BJ (cell line): Measurements from ENCODE around the gene ZNF121. TPM values are rescaled to one million over a fixed set of nuclear protein-coding genes. Genes with fewer than 3 reads are reported as not detected.

Experiments used
- CTCF ChIA-PET: fragments of 350-600 bp; formaldehyde crosslinking; extraction: SDS; loops from one replicate; lab custom pipeline; 2021; ENCODE audit warnings: antibody characterized with exemption, inconsistent platforms; lab: Yijun Ruan, JAX
- POLR2A ChIA-PET: fragments of 300-600 bp; sonication (Branson Sonifier 250); formaldehyde crosslinking; extraction: SDS; loops from one replicate; lab custom pipeline; 2021; ENCODE audit warnings: antibody characterized with exemption; lab: Charles Lee
- DNase-seq: peaks from one replicate; pipeline ENCODE4 v3.0.0-alpha.2; 2011; ENCODE audit warnings: low read depth
- H3K27me3 ChIP-seq: 2 replicates; pipeline ENCODE4 v1.6.0; 2011; ENCODE audit warnings: low read length; ENCODE audit not compliant: control insufficient read depth, insufficient read depth
- H3K36me3 ChIP-seq: 2 replicates; pipeline ENCODE4 v1.5.1; 2011; ENCODE audit warnings: low read length; ENCODE audit not compliant: control insufficient read depth, insufficient read depth
- H3K4me3 ChIP-seq: 2 replicates; pipeline ENCODE4 v1.5.1; 2011; ENCODE audit warnings: low read depth, mild to moderate bottlenecking, control low read depth, low read length
- CTCF ChIP-seq: IDR thresholded peaks from 2 replicates; pipeline ENCODE4 v1.5.1; 2011; ENCODE audit warnings: low read depth, mild to moderate bottlenecking, control low read depth, inconsistent platforms, low read length, moderate library complexity; ENCODE audit not compliant: insufficient read depth
- polyA plus RNA-seq: library from polyadenylated mRNA; depleted of rRNA; stranded (reverse); fragments of >200 nt; gene quantifications from 2 replicates; pipeline ENCODE4 v1.2.3, GENCODE V29; 2011

ZNF121 gene
- polyA plus RNA-seq, 1 experiment = 1.7 TPM

GRCh38 chr19:9620842-9621155 is 36.5 kb upstream of the ZNF121 start:
- POLR2A ChIA-PET = no interaction called here
- no peaks in the 10 kb centered on the region for H3K27me3 ChIP-seq
- no peak for TF ChIP-seq CTCF
- CTCF ChIA-PET = no interaction called here
- peaks cover 13% of the 10 kb centered on the region for H3K36me3 ChIP-seq
- DNase-seq = no peak
- peak overlapping the region; percentile 81 for H3K4me3 ChIP-seq

- DNase-seq = no peak
- TF ChIP-seq CTCF = no peak
- ChIA-PET POLR2A (no interaction called here), CTCF (no interaction called here)
- Histone ChIP-seq H3K4me3 (no peak overlapping the region), H3K27me3 (no peaks in the 10 kb centered on the region), H3K36me3 (peaks cover 30% of the 10 kb centered on the region)
Observed at GRCh38 chr19:9615844-9616243, 31.5 kb upstream of the ZNF121 start.

- ChIA-PET POLR2A (no interaction called here), CTCF (no interaction called here)
- H3K4me3 ChIP-seq = no peak overlapping the region
- H3K36me3 ChIP-seq = peaks cover 18% of the 10 kb centered on the region
- TF ChIP-seq CTCF = no peak
- H3K27me3 ChIP-seq = no peaks in the 10 kb centered on the region
- no peak for DNase-seq
Observed at GRCh38 chr19:9610484-9611113, 26.3 kb upstream of the ZNF121 start.

- CTCF ChIA-PET = interaction anchor here (0.9 kb wide), 1 partner anchor 24 kb away, joined by 3 read pairs; the partner anchor contains the start of gene ZNF121
- no peak overlapping the region for H3K4me3 ChIP-seq
- H3K36me3 ChIP-seq = peaks cover 14% of the 10 kb centered on the region
- POLR2A ChIA-PET = no interaction called here
- no peaks in the 10 kb centered on the region for H3K27me3 ChIP-seq
- no peak for DNase-seq
- TF ChIP-seq CTCF = no peak
Observed at GRCh38 chr19:9608912-9609311, 24.6 kb upstream of the ZNF121 start.

- peak; percentile 62 for DNase-seq
- Histone ChIP-seq H3K36me3 (no peaks in the 10 kb centered on the region), H3K27me3 (peaks cover 2% of the 10 kb centered on the region), H3K4me3 (no peak overlapping the region)
- no peak for TF ChIP-seq CTCF
- CTCF ChIA-PET = no interaction called here
- POLR2A ChIA-PET = no interaction called here
Observed at GRCh38 chr19:9597027-9597426, 12.7 kb upstream of the ZNF121 start.
